ENCODE results near the gene G6PC1.
"Not testable (repeated sequence)": the region's sequence is repeated elsewhere in the genome, so short reads cannot be mapped to it uniquely, and the experiment has no call there.

The G6PC1 gene

GRCh38 chr17:42916388-42917235, 16.0 kb downstream of the G6PC1 start:
- not testable (repeated sequence) for H3K9ac ChIP-seq (ENCODE audit: low read length); H3K4me3 ChIP-seq (ENCODE audit: low read length); H3K27me3 ChIP-seq (ENCODE audit: control insufficient read depth, insufficient read depth, low read length); H3K36me3 ChIP-seq (ENCODE audit: control insufficient read depth, insufficient read depth, low read length); H3K9me3 ChIP-seq (ENCODE audit: control insufficient read depth, low read length)
- H3K4me1 ChIP-seq (ENCODE audit: control insufficient read depth, insufficient read depth, low read length) = peaks cover 14% of the 10 kb centered on the region

DNA sequence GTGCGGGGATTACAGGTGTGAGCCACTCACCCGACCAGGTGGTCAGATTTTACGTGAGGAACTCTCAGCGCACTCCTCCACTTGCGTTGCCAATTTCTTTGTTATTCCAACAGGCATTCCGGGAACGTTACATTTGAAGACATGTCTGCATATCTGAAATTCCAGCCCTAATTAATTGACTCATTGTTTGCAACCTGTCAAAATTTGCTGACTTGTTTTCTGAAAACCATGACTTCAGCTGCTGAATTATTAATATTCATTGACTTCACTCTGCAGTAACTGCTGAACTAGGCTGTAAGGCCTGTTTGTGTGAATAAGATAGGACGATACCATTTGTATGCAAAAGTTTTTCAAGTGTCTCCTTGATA, 16.6 kb downstream of the G6PC1 start:
- Histone ChIP-seq H3K27me3 (ENCODE audit: control insufficient read depth, insufficient read depth, low read length) (no peaks in the 10 kb centered on the region), H3K4me1 (ENCODE audit: control insufficient read depth, insufficient read depth, low read length) (peaks cover 14% of the 10 kb centered on the region), H3K9ac (ENCODE audit: low read length) (no peak overlapping the region), H3K4me3 (ENCODE audit: low read length) (no peak overlapping the region), H3K36me3 (ENCODE audit: control insufficient read depth, insufficient read depth, low read length) (no peaks in the 10 kb centered on the region), H3K9me3 (ENCODE audit: control insufficient read depth, low read length) (no peaks in the 10 kb centered on the region)

- Histone ChIP-seq H3K4me1 (ENCODE audit: control insufficient read depth, insufficient read depth, low read length) (peaks cover 14% of the 10 kb centered on the region), H3K36me3 (ENCODE audit: control insufficient read depth, insufficient read depth, low read length) (no peaks in the 10 kb centered on the region), H3K9ac (ENCODE audit: low read length) (no peak overlapping the region), H3K27me3 (ENCODE audit: control insufficient read depth, insufficient read depth, low read length) (no peaks in the 10 kb centered on the region), H3K9me3 (ENCODE audit: control insufficient read depth, low read length) (no peaks in the 10 kb centered on the region), H3K4me3 (ENCODE audit: low read length) (no peak overlapping the region)
These were observed 18.4 kb downstream of the G6PC1 start for GRCh38 chr17:42918902-42919521.

DNA sequence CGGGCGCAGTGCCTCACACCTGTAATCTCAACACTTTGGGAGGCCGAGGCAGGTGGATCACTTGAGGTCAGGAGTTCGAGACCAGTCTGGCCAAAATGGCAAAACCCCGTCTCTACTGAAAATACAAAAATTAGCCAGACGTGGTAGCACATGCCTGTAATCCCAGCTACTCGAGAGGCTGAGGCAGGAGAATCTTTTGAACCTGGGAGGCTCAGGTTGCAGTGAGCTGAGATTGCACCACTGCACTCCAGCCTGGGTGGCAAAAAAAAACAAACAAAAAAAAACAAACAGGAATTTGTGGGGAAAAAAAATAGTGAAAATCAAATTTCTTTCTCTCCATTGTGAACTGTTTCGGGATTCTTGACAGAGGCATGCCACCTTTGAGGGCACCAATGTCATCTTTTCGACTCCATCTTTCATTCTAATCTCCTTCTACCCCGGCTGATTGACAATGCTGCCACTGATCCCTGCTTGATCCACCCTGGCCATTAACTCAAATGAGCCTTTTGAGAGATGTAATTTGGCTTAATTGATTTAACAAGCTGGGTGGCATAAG, 19.0 kb downstream of the G6PC1 start:
- H3K4me1 ChIP-seq (ENCODE audit: control insufficient read depth, insufficient read depth, low read length) = peaks cover 14% of the 10 kb centered on the region
- not testable (repeated sequence) for H3K4me3 ChIP-seq (ENCODE audit: low read length); H3K9ac ChIP-seq (ENCODE audit: low read length); H3K27me3 ChIP-seq (ENCODE audit: control insufficient read depth, insufficient read depth, low read length); H3K9me3 ChIP-seq (ENCODE audit: control insufficient read depth, low read length); H3K36me3 ChIP-seq (ENCODE audit: control insufficient read depth, insufficient read depth, low read length)

DNA sequence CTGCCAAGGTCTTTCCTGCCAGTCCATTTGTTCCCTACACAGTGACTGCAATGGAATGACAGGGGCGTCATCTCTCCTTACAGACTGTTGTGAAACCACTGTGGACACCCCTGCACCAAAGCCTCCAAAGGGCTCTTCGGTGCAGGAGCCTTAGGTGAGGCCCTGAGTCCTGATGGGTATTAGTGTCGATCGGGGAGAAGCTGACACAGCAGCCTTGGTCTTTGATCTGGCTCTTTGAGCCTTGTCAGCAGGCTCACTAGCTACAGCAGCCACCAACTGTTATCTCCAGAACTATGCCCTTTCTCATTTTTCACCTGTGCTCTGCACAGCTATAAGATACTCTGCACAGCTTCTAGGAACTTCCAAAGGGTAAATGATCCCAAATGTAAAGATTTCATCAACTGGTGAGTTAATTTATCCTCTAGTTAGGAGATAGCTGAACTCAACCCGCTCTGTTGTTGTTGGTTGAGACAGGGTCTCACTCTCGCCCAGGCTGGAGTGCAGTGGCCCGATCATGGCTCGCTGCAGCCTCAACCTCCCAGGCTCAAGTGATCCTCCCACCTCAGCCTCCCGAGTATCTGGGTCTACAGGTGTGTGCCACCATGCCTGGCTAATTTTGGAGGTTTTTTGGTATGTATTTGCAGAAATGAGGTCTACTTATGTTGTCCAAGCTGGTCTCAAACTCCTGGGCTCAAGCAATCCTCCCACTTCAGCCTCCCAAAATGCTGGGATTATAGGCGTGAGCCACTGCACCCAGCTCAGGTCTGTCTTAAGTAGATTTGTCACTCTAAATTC, 19.7 kb downstream of the G6PC1 start:
- no peaks in the 10 kb centered on the region for H3K27me3 ChIP-seq (ENCODE audit: control insufficient read depth, insufficient read depth, low read length)
- H3K9ac ChIP-seq (ENCODE audit: low read length) = no peak overlapping the region
- no peaks in the 10 kb centered on the region for H3K9me3 ChIP-seq (ENCODE audit: control insufficient read depth, low read length)
- H3K4me3 ChIP-seq (ENCODE audit: low read length) = no peak overlapping the region
- H3K36me3 ChIP-seq (ENCODE audit: control insufficient read depth, insufficient read depth, low read length) = no peaks in the 10 kb centered on the region
- H3K4me1 ChIP-seq (ENCODE audit: control insufficient read depth, insufficient read depth, low read length) = peaks cover 14% of the 10 kb centered on the region

DNA sequence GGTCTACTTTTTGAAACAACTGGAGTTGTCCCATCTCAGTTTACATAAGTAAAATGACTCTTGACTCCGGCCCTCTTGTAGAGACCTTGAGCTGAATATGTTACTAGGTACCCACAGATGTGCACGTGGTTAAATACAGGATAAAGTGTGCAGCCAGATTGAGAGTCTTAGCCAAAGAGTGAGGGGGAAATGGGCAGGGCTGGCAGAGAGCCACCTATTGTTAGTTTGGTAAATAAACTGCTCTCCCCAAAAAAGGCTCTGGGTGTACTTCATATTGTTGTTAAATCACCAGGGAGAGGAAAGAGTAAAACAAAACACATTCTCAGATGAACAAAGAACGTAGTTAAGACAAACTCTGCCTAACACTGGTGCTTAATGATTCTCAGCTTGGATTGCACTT, 20.3 kb downstream of the G6PC1 start:
- peaks cover 14% of the 10 kb centered on the region for H3K4me1 ChIP-seq (ENCODE audit: control insufficient read depth, insufficient read depth, low read length)

DNA sequence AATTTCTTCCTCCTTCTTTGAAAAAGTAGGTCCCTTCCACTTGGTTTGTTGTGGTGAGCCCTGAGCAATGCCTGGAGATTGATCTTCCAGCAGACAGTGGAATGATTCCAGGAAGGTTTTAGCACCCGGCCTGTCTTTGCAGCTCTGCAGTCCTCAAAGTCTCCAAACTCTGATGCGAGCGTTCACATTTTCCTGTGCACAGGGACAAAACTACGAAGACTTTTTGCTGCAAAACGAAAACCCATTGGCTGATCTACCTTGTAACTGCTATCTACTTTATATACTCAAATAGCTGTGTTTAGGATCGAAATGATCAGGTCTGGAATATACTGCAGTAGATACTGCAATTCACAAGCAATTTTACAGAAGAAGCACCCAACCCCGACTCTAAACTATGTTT, 21.7 kb downstream of the G6PC1 start:
- Histone ChIP-seq H3K36me3 (ENCODE audit: control insufficient read depth, insufficient read depth, low read length) (no peaks in the 10 kb centered on the region), H3K4me1 (ENCODE audit: control insufficient read depth, insufficient read depth, low read length) (peaks cover 14% of the 10 kb centered on the region), H3K9ac (ENCODE audit: low read length) (no peak overlapping the region), H3K4me3 (ENCODE audit: low read length) (no peak overlapping the region), H3K27me3 (ENCODE audit: control insufficient read depth, insufficient read depth, low read length) (no peaks in the 10 kb centered on the region), H3K9me3 (ENCODE audit: control insufficient read depth, low read length) (no peaks in the 10 kb centered on the region)

More for the DNA sequence above, 20.3 kb downstream of the G6PC1 start:
- Histone ChIP-seq H3K9me3 (ENCODE audit: control insufficient read depth, low read length) (no peaks in the 10 kb centered on the region), H3K36me3 (ENCODE audit: control insufficient read depth, insufficient read depth, low read length) (no peaks in the 10 kb centered on the region), H3K27me3 (ENCODE audit: control insufficient read depth, insufficient read depth, low read length) (no peaks in the 10 kb centered on the region), H3K9ac (ENCODE audit: low read length) (no peak overlapping the region), H3K4me3 (ENCODE audit: low read length) (no peak overlapping the region)

GRCh38 chr17:42923472-42923871, 22.9 kb downstream of the G6PC1 start:
- not testable (repeated sequence) for H3K9ac ChIP-seq (ENCODE audit: low read length); H3K4me3 ChIP-seq (ENCODE audit: low read length); H3K27me3 ChIP-seq (ENCODE audit: control insufficient read depth, insufficient read depth, low read length); H3K36me3 ChIP-seq (ENCODE audit: control insufficient read depth, insufficient read depth, low read length); H3K9me3 ChIP-seq (ENCODE audit: control insufficient read depth, low read length)
- H3K4me1 ChIP-seq (ENCODE audit: control insufficient read depth, insufficient read depth, low read length) = peaks cover 16% of the 10 kb centered on the region

DNA sequence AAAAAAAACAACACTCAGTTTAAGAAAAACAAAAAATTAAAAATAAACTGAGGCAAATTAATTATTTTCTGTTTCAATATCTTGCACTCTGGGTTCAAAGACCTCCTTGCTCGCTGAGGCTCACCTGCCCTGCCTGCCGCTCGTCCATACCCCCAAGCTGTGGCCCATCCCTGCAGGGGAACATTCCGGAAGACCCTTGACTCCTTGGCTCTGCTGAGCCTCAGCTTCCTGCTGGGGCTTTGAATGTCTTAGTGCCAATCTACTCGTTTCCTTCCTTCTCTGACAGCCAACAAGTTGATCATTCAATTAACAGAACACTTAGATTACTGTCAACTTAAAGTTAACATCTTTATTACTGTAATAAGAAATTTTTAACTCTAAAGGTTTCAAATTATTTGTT, 24.3 kb downstream of the G6PC1 start:
- H3K4me1 ChIP-seq (ENCODE audit: control insufficient read depth, insufficient read depth, low read length) = peaks cover 16% of the 10 kb centered on the region
- H3K4me3 ChIP-seq (ENCODE audit: low read length) = no peak overlapping the region
- H3K27me3 ChIP-seq (ENCODE audit: control insufficient read depth, insufficient read depth, low read length) = no peaks in the 10 kb centered on the region
- H3K36me3 ChIP-seq (ENCODE audit: control insufficient read depth, insufficient read depth, low read length) = no peaks in the 10 kb centered on the region
- H3K9me3 ChIP-seq (ENCODE audit: control insufficient read depth, low read length) = no peaks in the 10 kb centered on the region
- no peak overlapping the region for H3K9ac ChIP-seq (ENCODE audit: low read length)

DNA sequence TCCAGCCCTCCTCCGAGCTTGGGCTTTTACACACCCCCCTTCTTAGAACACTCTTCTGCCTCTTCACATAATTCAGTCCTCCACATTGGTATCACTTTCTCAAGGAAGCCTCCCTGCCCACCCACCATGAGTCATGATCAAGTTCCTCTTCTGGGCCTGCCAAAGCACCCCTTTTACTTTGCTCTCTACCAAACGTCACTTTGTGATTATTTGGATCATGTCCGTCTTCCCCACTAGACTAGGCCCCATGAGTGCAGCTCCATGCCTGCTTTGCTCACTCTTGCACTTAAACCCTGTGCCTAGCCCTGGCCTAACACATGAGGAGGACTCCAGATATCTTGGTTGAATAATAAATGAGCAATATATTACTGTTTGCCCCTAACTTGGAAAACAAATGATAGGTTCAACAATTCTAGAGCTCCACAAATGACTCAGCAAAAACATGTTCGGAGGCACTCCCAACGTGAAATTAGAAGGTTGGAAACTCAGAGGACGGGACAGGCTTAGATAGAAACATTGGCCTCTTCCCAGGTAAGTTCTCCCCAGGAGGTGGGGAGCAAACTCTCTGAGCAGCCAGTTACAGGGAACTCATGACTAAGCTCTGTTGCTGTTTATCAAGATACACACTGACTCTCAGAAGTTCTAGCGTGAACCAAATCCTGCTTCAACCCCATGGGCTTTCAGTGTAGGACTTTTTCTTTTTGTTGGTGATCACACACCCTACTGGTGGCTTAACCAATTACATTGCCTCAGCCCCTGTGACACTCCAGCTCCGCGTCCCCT, 28.3 kb downstream of the G6PC1 start:
- Histone ChIP-seq H3K27me3 (ENCODE audit: control insufficient read depth, insufficient read depth, low read length) (no peaks in the 10 kb centered on the region), H3K36me3 (ENCODE audit: control insufficient read depth, insufficient read depth, low read length) (no peaks in the 10 kb centered on the region), H3K9me3 (ENCODE audit: control insufficient read depth, low read length) (no peaks in the 10 kb centered on the region), H3K9ac (ENCODE audit: low read length) (no peak overlapping the region), H3K4me1 (ENCODE audit: control insufficient read depth, insufficient read depth, low read length) (peaks cover 9% of the 10 kb centered on the region), H3K4me3 (ENCODE audit: low read length) (no peak overlapping the region)

GRCh38 chr17:42929497-42929844, 28.9 kb downstream of the G6PC1 start:
- Histone ChIP-seq H3K9ac (ENCODE audit: low read length) (no peak overlapping the region), H3K4me3 (ENCODE audit: low read length) (no peak overlapping the region), H3K9me3 (ENCODE audit: control insufficient read depth, low read length) (no peaks in the 10 kb centered on the region), H3K36me3 (ENCODE audit: control insufficient read depth, insufficient read depth, low read length) (no peaks in the 10 kb centered on the region), H3K27me3 (ENCODE audit: control insufficient read depth, insufficient read depth, low read length) (no peaks in the 10 kb centered on the region), H3K4me1 (ENCODE audit: control insufficient read depth, insufficient read depth, low read length) (peaks cover 9% of the 10 kb centered on the region)

All from mucosa of stomach (tissue), 1 donor.